ENCODE results near the gene ATAD3B. TPM values are rescaled to one million over a fixed set of nuclear protein-coding genes. Genes with fewer than 3 reads are reported as not detected.
A peak's percentile ranks its signal among the peaks of the same experiment; 100 is the strongest.

Gene ATAD3B, protein sequence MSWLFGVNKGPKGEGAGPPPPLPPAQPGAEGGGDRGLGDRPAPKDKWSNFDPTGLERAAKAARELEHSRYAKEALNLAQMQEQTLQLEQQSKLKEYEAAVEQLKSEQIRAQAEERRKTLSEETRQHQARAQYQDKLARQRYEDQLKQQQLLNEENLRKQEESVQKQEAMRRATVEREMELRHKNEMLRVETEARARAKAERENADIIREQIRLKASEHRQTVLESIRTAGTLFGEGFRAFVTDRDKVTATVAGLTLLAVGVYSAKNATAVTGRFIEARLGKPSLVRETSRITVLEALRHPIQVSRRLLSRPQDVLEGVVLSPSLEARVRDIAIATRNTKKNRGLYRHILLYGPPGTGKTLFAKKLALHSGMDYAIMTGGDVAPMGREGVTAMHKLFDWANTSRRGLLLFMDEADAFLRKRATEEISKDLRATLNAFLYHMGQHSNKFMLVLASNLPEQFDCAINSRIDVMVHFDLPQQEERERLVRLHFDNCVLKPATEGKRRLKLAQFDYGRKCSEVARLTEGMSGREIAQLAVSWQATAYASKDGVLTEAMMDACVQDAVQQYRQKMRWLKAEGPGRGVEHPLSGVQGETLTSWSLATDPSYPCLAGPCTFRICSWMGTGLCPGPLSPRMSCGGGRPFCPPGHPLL
- total RNA-seq: 100 to 1,000 TPM in 1 of 4 donors, 10 to 100 TPM in 3; 15.6 to 269 (median 39.2) TPM

- TF ChIP-seq POLR2AphosphoS5 (IDR thresholded peaks at IDR 0.05) (peak; percentile 73 to 89 (median 83)), EP300 (IDR thresholded peaks at IDR 0.05; ENCODE audit: low read depth) (no peak), POLR2A (IDR thresholded peaks at IDR 0.05) (peak; percentile 52)
- in situ Hi-C loops (cut with MboI; ENCODE audit: low pct_ligation_motif_present in 1 of 4, low pct_unique_long_range_greater_than_20kb in 1 of 4, low sequenced_read_pairs in 3 of 4) (no loop called here), intact Hi-C loops (cut with DNase I; ENCODE audit: low total_unique reads) (no loop called here)
Observed at GRCh38 chr1:1471389-1472052, at the start of gene ATAD3B. ATAD3B (plus strand) TSS chr1:1471765; CDS start chr1:1471885, 120 bp downstream.

GRCh38 chr1:1421907-1422464 lies 49.6 kb upstream of the ATAD3B start:
- in situ Hi-C loops (cut with MboI; ENCODE audit: low pct_ligation_motif_present in 1 of 4, low pct_unique_long_range_greater_than_20kb in 1 of 4, low sequenced_read_pairs in 3 of 4) (no loop called here), intact Hi-C loops (cut with DNase I; ENCODE audit: low total_unique reads) (no loop called here)
- DNase-seq: no peak
- Histone ChIP-seq H3K4me1 (peaks cover 0 to 15% (median 7%) of the 10 kb centered on the region in 4 donors), H3K4me3 (no peak overlapping the region), H3K27me3 (peaks cover 29% of the 10 kb centered on the region), H3K36me3 (no peaks in the 10 kb centered on the region), H3K27ac (peak overlapping the region in 1 of 4 donors; percentile 4), H3K9me3 (no peaks in the 10 kb centered on the region)
- WGBS, 2 donors (ENCODE audit: low coverage in 1 of 2): 61 to 79% methylated on average over 3 to 7 of the region's 7 CpGs
- TF ChIP-seq POLR2A (IDR thresholded peaks at IDR 0.05) (no peak), POLR2AphosphoS5 (IDR thresholded peaks at IDR 0.05) (no peak), EP300 (IDR thresholded peaks at IDR 0.05; ENCODE audit: low read depth) (no peak)
- TF ChIP-seq, protein P1, sequence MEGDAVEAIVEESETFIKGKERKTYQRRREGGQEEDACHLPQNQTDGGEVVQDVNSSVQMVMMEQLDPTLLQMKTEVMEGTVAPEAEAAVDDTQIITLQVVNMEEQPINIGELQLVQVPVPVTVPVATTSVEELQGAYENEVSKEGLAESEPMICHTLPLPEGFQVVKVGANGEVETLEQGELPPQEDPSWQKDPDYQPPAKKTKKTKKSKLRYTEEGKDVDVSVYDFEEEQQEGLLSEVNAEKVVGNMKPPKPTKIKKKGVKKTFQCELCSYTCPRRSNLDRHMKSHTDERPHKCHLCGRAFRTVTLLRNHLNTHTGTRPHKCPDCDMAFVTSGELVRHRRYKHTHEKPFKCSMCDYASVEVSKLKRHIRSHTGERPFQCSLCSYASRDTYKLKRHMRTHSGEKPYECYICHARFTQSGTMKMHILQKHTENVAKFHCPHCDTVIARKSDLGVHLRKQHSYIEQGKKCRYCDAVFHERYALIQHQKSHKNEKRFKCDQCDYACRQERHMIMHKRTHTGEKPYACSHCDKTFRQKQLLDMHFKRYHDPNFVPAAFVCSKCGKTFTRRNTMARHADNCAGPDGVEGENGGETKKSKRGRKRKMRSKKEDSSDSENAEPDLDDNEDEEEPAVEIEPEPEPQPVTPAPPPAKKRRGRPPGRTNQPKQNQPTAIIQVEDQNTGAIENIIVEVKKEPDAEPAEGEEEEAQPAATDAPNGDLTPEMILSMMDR (IDR thresholded peaks at IDR 0.05): no peak

More at GRCh38 chr1:1471389-1472052, at the start of gene ATAD3B:
- peak within 1 kb of the TSS; percentile 80 to 88 (median 88) for H3K27ac ChIP-seq
- peak within 1 kb of the TSS; percentile 64 to 77 (median 71) for H3K4me3 ChIP-seq
- DNase-seq: peak; percentile 97
- peaks cover 15 to 24% (median 19%) of the 10 kb centered on the region in 4 donors for H3K4me1 ChIP-seq
- no peaks in the 10 kb centered on the region for H3K36me3 ChIP-seq
- H3K27me3 ChIP-seq: no peaks in the 10 kb centered on the region
- no peaks in the 10 kb centered on the region for H3K9me3 ChIP-seq
- WGBS, 2 donors (ENCODE audit: low coverage in 1 of 2): 0% methylated on average over 29 of the region's 87 CpGs; no CpG with 5 or more reads in 1 of the 2 donors

- TF ChIP-seq EP300 (IDR thresholded peaks at IDR 0.05; ENCODE audit: low read depth): no peak
- TF ChIP-seq, protein P1 (IDR thresholded peaks at IDR 0.05): no peak
- no peak for TF ChIP-seq POLR2AphosphoS5 (IDR thresholded peaks at IDR 0.05)
- no peak for TF ChIP-seq POLR2A (IDR thresholded peaks at IDR 0.05)
- peaks cover 33% of the 10 kb centered on the region for H3K27me3 ChIP-seq
- no peak overlapping the region for H3K4me3 ChIP-seq
- intact Hi-C loops (cut with DNase I; ENCODE audit: low total_unique reads) (no loop called here), in situ Hi-C loops (cut with MboI; ENCODE audit: low pct_ligation_motif_present in 1 of 4, low pct_unique_long_range_greater_than_20kb in 1 of 4, low sequenced_read_pairs in 3 of 4) (no loop called here)
- H3K27ac ChIP-seq: peak overlapping the region in 1 of 4 donors; percentile 4
- no peaks in the 10 kb centered on the region for H3K36me3 ChIP-seq
- peaks cover 0 to 17% (median 7%) of the 10 kb centered on the region in 4 donors for H3K4me1 ChIP-seq
- DNase-seq: no peak
- WGBS, 2 donors (ENCODE audit: low coverage in 1 of 2): 61 to 64% methylated on average over 11 to 29 of the region's 29 CpGs
- H3K9me3 ChIP-seq: no peaks in the 10 kb centered on the region
Observed at GRCh38 chr1:1422465-1423244, 48.9 kb upstream of the ATAD3B start.

DNA sequence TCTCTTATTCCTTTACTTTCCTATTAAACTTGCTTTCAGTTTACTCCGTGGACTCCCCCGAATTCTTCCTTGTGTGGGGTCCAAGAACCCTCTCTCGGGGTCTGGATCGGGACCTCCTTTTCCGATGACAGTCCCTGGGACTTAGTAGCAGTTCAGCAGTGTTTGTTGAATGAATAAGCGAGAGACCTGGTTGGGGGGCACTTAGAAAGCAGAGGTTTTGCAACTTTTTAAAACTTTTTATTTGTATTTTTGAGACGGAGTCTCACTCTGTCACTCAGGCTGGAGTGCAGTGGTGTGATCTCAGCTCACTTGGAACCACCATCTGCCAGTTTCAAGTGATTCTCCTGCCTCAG lies 48.3 kb upstream of the ATAD3B start:
- TF ChIP-seq EP300 (IDR thresholded peaks at IDR 0.05; ENCODE audit: low read depth) (no peak), POLR2A (IDR thresholded peaks at IDR 0.05) (no peak)
- intact Hi-C loops (cut with DNase I; ENCODE audit: low total_unique reads): no loop called here
- in situ Hi-C loops (cut with MboI; ENCODE audit: low pct_ligation_motif_present in 1 of 4, low pct_unique_long_range_greater_than_20kb in 1 of 4, low sequenced_read_pairs in 3 of 4): no loop called here
- H3K27ac ChIP-seq: no peak overlapping the region
- WGBS, 2 donors (ENCODE audit: low coverage in 1 of 2): 84 to 85% methylated on average over 7 of the region's 7 CpGs
- H3K4me3 ChIP-seq: no peak overlapping the region
- no peaks in the 10 kb centered on the region for H3K36me3 ChIP-seq
- H3K4me1 ChIP-seq: peaks cover 0 to 19% (median 7%) of the 10 kb centered on the region in 4 donors
- peaks cover 37% of the 10 kb centered on the region for H3K27me3 ChIP-seq
- DNase-seq: no peak
- no peaks in the 10 kb centered on the region for H3K9me3 ChIP-seq

Measured in transverse colon (tissue), 4 donors.